GM08714 (cell line): ENCODE data around the gene FAT1.

Source experiments
- H3K4me3 ChIP-seq: fragments of 200-500 bp; sonication (Bioruptor generic); 2 replicates; pipeline ENCODE4 v1.5.1; 2014; ENCODE audit warnings: mild to moderate bottlenecking, low read length, inconsistent platforms
- ZNF274 ChIP-seq: IDR thresholded peaks from 2 replicates; pipeline ENCODE4 v1.6.1; 2012; ENCODE audit warnings: mild to moderate bottlenecking, low read depth, low read length

The FAT1 gene

GRCh38 chr4:186622788-186623464 lies 100.7 kb downstream of the FAT1 start:
- H3K4me3 ChIP-seq: no peak overlapping the region
- no peak for TF ChIP-seq ZNF274

GRCh38 chr4:186621959-186622553 lies 101.6 kb downstream of the FAT1 start:
- H3K4me3 ChIP-seq: no peak overlapping the region
- no peak for TF ChIP-seq ZNF274

- no peak for TF ChIP-seq ZNF274
- no peak overlapping the region for H3K4me3 ChIP-seq
Observed at GRCh38 chr4:186619088-186619487, 104.6 kb downstream of the FAT1 start.

- TF ChIP-seq ZNF274: no peak
- H3K4me3 ChIP-seq: no peak overlapping the region
Observed at GRCh38 chr4:186617921-186618320, 105.7 kb downstream of the FAT1 start.

- H3K4me3 ChIP-seq: no peak overlapping the region
- no peak for TF ChIP-seq ZNF274
Observed at GRCh38 chr4:186607490-186607889, 116.2 kb downstream of the FAT1 start.

- no peak for TF ChIP-seq ZNF274
- no peak overlapping the region for H3K4me3 ChIP-seq
Observed at GRCh38 chr4:186606591-186606992, 117.1 kb downstream of the FAT1 start.

GRCh38 chr4:186605261-186605865 lies 118.3 kb downstream of the FAT1 start:
- no peak for TF ChIP-seq ZNF274
- H3K4me3 ChIP-seq: no peak overlapping the region

GRCh38 chr4:186604124-186604807 lies 119.4 kb downstream of the FAT1 start:
- TF ChIP-seq ZNF274: no peak

GRCh38 chr4:186602978-186603377 lies 120.7 kb downstream of the FAT1 start:
- H3K4me3 ChIP-seq: no peak overlapping the region
- TF ChIP-seq ZNF274: no peak

More at GRCh38 chr4:186604124-186604807, 119.4 kb downstream of the FAT1 start:
- no peak overlapping the region for H3K4me3 ChIP-seq

- no peak overlapping the region for H3K4me3 ChIP-seq
- TF ChIP-seq ZNF274: no peak
Observed at GRCh38 chr4:186599483-186599882, 124.2 kb downstream of the FAT1 start.

GRCh38 chr4:186598686-186599085 lies 125.0 kb downstream of the FAT1 start:
- no peak for TF ChIP-seq ZNF274
- no peak overlapping the region for H3K4me3 ChIP-seq

- no peak for TF ChIP-seq ZNF274
- H3K4me3 ChIP-seq: no peak overlapping the region
Observed at GRCh38 chr4:186596850-186597390, 126.7 kb downstream of the FAT1 start.

GRCh38 chr4:186596346-186596745 lies 127.3 kb downstream of the FAT1 start:
- H3K4me3 ChIP-seq: no peak overlapping the region
- TF ChIP-seq ZNF274: no peak

- H3K4me3 ChIP-seq: no peak overlapping the region
- TF ChIP-seq ZNF274: no peak
Observed at GRCh38 chr4:186593587-186593973, 130.1 kb downstream of the FAT1 start.

- no peak for TF ChIP-seq ZNF274
- H3K4me3 ChIP-seq: no peak overlapping the region
Observed at GRCh38 chr4:186592966-186593586, 130.6 kb downstream of the FAT1 start.
